Measurements from ENCODE around the gene SUGP1. TPM values are rescaled to one million over a fixed set of nuclear protein-coding genes. Genes with fewer than 3 reads are reported as not detected.

Gene SUGP1
- total and polyA plus RNA-seq, 4 donors, result 11.2 to 18.9 (median 14.8) TPM

DNA sequence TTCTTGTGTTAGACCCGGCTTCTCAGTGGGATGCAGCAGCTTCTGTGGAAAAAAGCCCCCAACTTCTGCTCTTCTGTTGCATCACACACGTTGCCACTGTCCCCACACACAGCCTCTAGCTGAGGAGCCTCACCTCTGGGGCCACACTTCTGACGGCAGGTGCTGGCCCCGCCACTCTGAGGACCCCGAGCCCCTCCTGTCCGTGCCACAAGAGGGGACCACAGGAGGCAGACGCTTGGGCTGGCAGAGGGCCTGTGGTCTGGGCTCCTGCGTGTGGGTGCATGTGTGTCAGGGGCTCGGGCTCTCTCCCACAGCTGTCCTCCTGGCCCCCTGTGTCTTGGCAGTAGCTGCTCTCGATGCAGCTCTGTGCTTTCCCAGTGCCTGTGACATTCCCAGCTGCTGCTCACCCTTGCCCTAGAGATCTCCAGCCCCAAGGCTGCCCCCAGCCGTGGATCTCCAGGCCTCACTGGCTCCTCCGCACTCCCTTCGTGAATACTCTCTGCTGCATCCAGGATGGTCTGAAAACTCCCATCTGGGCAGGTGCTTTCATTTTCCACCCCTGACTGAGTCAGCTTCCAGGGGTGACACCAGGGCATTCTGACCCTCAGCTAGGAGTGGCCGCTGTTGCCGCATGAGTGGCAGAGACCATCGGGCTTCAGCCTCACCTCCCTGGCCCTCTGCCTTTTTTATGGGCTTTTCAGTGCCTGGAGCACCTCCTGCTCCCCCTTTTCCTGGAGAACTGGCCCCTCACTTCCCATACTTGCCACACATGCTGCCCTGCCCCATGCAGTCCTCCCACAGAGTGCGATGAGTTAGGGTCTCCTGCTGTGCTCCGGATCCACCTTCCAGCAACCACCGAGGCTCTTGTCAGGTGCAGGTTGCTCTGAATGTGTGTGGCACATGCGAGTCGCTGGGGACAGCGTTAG, 14.0 kb upstream of the SUGP1 start:
- Histone ChIP-seq H3K9ac (ENCODE audit: low read depth in 1 of 2, low read length in 2 of 2) (no peak overlapping the region), H3K9me3 (ENCODE audit: control insufficient read depth in 4 of 4, low read length in 3 of 4) (no peaks in the 10 kb centered on the region), H3K4me1 (ENCODE audit: control insufficient read depth in 4 of 4, insufficient read depth in 4 of 4, low read length in 3 of 4) (peaks cover 0 to 2% (median 0%) of the 10 kb centered on the region in 4 donors), H3K27me3 (ENCODE audit: control insufficient read depth in 4 of 4, insufficient read depth in 4 of 4, low read length in 3 of 4) (no peaks in the 10 kb centered on the region), H3K36me3 (ENCODE audit: control insufficient read depth in 4 of 4, insufficient read depth in 3 of 4, low read depth in 1 of 4, low read length in 3 of 4) (peaks cover 15 to 61% (median 31%) of the 10 kb centered on the region in 4 donors), H3K4me3 (ENCODE audit: low read depth in 1 of 3, low read length in 3 of 3) (no peak overlapping the region), H3K27ac (ENCODE audit: low read depth in 1 of 2, low read length in 2 of 2) (no peak overlapping the region)
- 94% methylated on average over 22 of the region's 22 CpGs for WGBS
- TF ChIP-seq, protein P1, sequence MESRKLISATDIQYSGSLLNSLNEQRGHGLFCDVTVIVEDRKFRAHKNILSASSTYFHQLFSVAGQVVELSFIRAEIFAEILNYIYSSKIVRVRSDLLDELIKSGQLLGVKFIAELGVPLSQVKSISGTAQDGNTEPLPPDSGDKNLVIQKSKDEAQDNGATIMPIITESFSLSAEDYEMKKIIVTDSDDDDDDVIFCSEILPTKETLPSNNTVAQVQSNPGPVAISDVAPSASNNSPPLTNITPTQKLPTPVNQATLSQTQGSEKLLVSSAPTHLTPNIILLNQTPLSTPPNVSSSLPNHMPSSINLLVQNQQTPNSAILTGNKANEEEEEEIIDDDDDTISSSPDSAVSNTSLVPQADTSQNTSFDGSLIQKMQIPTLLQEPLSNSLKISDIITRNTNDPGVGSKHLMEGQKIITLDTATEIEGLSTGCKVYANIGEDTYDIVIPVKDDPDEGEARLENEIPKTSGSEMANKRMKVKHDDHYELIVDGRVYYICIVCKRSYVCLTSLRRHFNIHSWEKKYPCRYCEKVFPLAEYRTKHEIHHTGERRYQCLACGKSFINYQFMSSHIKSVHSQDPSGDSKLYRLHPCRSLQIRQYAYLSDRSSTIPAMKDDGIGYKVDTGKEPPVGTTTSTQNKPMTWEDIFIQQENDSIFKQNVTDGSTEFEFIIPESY (IDR thresholded peaks at IDR 0.05), result no peak
- TF ChIP-seq HNF4G (IDR thresholded peaks at IDR 0.05) (no peak), RAD21 (IDR thresholded peaks at IDR 0.05) (no peak), FOXA2 (IDR thresholded peaks at IDR 0.05) (no peak), NR2F2 (IDR thresholded peaks at IDR 0.05) (no peak), TAF1 (conservative IDR thresholded peaks at IDR 0.05) (no peak), SP1 (IDR thresholded peaks at IDR 0.05) (no peak), HNF4A (conservative IDR thresholded peaks at IDR 0.05) (no peak), RXRA (IDR thresholded peaks at IDR 0.05) (no peak), YY1 (IDR thresholded peaks at IDR 0.05) (no peak)
- TF ChIP-seq, protein P2, sequence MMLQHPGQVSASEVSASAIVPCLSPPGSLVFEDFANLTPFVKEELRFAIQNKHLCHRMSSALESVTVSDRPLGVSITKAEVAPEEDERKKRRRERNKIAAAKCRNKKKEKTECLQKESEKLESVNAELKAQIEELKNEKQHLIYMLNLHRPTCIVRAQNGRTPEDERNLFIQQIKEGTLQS (IDR thresholded peaks at IDR 0.05), result no peak
- TF ChIP-seq, protein P3, sequence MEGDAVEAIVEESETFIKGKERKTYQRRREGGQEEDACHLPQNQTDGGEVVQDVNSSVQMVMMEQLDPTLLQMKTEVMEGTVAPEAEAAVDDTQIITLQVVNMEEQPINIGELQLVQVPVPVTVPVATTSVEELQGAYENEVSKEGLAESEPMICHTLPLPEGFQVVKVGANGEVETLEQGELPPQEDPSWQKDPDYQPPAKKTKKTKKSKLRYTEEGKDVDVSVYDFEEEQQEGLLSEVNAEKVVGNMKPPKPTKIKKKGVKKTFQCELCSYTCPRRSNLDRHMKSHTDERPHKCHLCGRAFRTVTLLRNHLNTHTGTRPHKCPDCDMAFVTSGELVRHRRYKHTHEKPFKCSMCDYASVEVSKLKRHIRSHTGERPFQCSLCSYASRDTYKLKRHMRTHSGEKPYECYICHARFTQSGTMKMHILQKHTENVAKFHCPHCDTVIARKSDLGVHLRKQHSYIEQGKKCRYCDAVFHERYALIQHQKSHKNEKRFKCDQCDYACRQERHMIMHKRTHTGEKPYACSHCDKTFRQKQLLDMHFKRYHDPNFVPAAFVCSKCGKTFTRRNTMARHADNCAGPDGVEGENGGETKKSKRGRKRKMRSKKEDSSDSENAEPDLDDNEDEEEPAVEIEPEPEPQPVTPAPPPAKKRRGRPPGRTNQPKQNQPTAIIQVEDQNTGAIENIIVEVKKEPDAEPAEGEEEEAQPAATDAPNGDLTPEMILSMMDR (IDR thresholded peaks at IDR 0.05; ENCODE audit: low read depth, low read length, missing input control), result no peak
- TF ChIP-seq, protein P4, sequence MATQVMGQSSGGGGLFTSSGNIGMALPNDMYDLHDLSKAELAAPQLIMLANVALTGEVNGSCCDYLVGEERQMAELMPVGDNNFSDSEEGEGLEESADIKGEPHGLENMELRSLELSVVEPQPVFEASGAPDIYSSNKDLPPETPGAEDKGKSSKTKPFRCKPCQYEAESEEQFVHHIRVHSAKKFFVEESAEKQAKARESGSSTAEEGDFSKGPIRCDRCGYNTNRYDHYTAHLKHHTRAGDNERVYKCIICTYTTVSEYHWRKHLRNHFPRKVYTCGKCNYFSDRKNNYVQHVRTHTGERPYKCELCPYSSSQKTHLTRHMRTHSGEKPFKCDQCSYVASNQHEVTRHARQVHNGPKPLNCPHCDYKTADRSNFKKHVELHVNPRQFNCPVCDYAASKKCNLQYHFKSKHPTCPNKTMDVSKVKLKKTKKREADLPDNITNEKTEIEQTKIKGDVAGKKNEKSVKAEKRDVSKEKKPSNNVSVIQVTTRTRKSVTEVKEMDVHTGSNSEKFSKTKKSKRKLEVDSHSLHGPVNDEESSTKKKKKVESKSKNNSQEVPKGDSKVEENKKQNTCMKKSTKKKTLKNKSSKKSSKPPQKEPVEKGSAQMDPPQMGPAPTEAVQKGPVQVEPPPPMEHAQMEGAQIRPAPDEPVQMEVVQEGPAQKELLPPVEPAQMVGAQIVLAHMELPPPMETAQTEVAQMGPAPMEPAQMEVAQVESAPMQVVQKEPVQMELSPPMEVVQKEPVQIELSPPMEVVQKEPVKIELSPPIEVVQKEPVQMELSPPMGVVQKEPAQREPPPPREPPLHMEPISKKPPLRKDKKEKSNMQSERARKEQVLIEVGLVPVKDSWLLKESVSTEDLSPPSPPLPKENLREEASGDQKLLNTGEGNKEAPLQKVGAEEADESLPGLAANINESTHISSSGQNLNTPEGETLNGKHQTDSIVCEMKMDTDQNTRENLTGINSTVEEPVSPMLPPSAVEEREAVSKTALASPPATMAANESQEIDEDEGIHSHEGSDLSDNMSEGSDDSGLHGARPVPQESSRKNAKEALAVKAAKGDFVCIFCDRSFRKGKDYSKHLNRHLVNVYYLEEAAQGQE (IDR thresholded peaks at IDR 0.05), result no peak
- DNase-seq (ENCODE audit: low spot score), result no peak

DNA sequence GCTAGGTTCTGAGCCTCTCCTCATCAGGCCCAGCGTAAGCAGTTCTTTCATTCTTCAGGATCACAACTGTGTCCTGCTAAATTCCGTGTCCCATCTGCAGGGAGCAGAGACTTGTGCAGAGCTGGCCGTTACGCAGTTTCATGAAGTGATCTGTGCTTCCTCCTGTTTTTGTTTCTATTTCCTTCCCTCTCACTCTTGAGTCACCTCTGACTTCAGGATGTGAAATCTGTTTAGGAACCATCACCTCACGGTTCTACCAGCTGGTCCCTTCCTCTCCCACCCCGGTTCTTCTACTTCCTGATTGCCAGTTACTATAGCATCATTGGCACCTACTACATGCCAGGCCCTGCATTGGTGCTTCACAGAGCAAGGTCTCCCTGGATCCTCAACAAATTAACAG, 8.8 kb upstream of the SUGP1 start:
- H3K27me3 ChIP-seq (ENCODE audit: control insufficient read depth in 4 of 4, insufficient read depth in 4 of 4, low read length in 3 of 4), result no peaks in the 10 kb centered on the region
- WGBS, result 75% methylated on average over 6 of the region's 6 CpGs
- peaks cover 0 to 7% (median 0%) of the 10 kb centered on the region in 4 donors for H3K4me1 ChIP-seq (ENCODE audit: control insufficient read depth in 4 of 4, insufficient read depth in 4 of 4, low read length in 3 of 4)
- H3K4me3 ChIP-seq (ENCODE audit: low read depth in 1 of 3, low read length in 3 of 3), result no peak overlapping the region
- no peak for DNase-seq (ENCODE audit: low spot score)
- no peaks in the 10 kb centered on the region for H3K9me3 ChIP-seq (ENCODE audit: control insufficient read depth in 4 of 4, low read length in 3 of 4)
- H3K36me3 ChIP-seq (ENCODE audit: control insufficient read depth in 4 of 4, insufficient read depth in 3 of 4, low read depth in 1 of 4, low read length in 3 of 4), result peaks cover 8 to 34% (median 12%) of the 10 kb centered on the region in 4 donors
- no peak overlapping the region for H3K27ac ChIP-seq (ENCODE audit: low read depth in 1 of 2, low read length in 2 of 2)
- no peak overlapping the region for H3K9ac ChIP-seq (ENCODE audit: low read depth in 1 of 2, low read length in 2 of 2)
- no peak for TF ChIP-seq EGR1 (IDR thresholded peaks at IDR 0.05; ENCODE audit: low read depth in 2 of 2)
- no peak for TF ChIP-seq RXRA (IDR thresholded peaks at IDR 0.05)
- TF ChIP-seq, protein P2 (IDR thresholded peaks at IDR 0.05), result no peak
- TF ChIP-seq RAD21 (IDR thresholded peaks at IDR 0.05), result no peak
- TF ChIP-seq, protein P4 (IDR thresholded peaks at IDR 0.05), result no peak
- TF ChIP-seq, protein P5, sequence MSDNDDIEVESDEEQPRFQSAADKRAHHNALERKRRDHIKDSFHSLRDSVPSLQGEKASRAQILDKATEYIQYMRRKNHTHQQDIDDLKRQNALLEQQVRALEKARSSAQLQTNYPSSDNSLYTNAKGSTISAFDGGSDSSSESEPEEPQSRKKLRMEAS (IDR thresholded peaks at IDR 0.05), result no peak
- no peak for TF ChIP-seq FOXA2 (IDR thresholded peaks at IDR 0.05)
- no peak for TF ChIP-seq NR2F2 (IDR thresholded peaks at IDR 0.05)
- TF ChIP-seq JUND (IDR thresholded peaks at IDR 0.05), result no peak
- TF ChIP-seq HNF4A (conservative IDR thresholded peaks at IDR 0.05), result no peak
- TF ChIP-seq SP1 (IDR thresholded peaks at IDR 0.05), result no peak
- no peak for TF ChIP-seq HNF4G (IDR thresholded peaks at IDR 0.05)
